Type B pancreatic cell (in vitro differentiated cells): Measurements from ENCODE around the gene INTS2. TPM values are rescaled to one million over a fixed set of nuclear protein-coding genes. Genes with fewer than 3 reads are reported as not detected.

ENCODE experiments used
- DNase-seq: peaks from one replicate; pipeline ENCODE4 v3.0.0; 2021; ENCODE audit warnings: mixed read lengths; ENCODE audit not compliant: unreplicated experiment; ENCODE audit errors: extremely low spot score
- H3K27ac Mint-ChIP-seq: 2 replicates; pipeline ENCODE4 v1.8.0; 2021; ENCODE audit warnings: mild to moderate bottlenecking, mixed read lengths
- H3K27me3 Mint-ChIP-seq: 2 replicates; pipeline ENCODE4 v1.8.0; 2021; ENCODE audit warnings: mixed read lengths
- H3K36me3 Mint-ChIP-seq: 2 replicates; pipeline ENCODE4 v1.8.0; 2021; ENCODE audit warnings: mixed read lengths
- H3K4me1 Mint-ChIP-seq: one replicate; pipeline ENCODE4 v1.8.0; 2021; ENCODE audit warnings: mixed read lengths; ENCODE audit not compliant: unreplicated experiment
- H3K4me3 Mint-ChIP-seq: 2 replicates; pipeline ENCODE4 v1.8.0; 2021; ENCODE audit warnings: mild to moderate bottlenecking, mixed read lengths
- H3K9me3 Mint-ChIP-seq: 2 replicates; pipeline ENCODE4 v1.8.0; 2021; ENCODE audit warnings: mixed read lengths
- CTCF ChIP-seq: fragments of 200-600 bp; sonication (generic); conservative IDR thresholded peaks from 2 replicates; pipeline ENCODE4 v1.5.0; 2021; ENCODE audit warnings: antibody characterized with exemption, mild to moderate bottlenecking
- total RNA-seq: library from RNA; stranded (reverse); gene quantifications from 2 replicates; pipeline ENCODE4 v1.2.1, GENCODE V29; 2021; ENCODE audit warnings: low replicate concordance

INTS2 gene
- total RNA-seq, 1 donor from 2014 or later: 18.2 TPM

DNA sequence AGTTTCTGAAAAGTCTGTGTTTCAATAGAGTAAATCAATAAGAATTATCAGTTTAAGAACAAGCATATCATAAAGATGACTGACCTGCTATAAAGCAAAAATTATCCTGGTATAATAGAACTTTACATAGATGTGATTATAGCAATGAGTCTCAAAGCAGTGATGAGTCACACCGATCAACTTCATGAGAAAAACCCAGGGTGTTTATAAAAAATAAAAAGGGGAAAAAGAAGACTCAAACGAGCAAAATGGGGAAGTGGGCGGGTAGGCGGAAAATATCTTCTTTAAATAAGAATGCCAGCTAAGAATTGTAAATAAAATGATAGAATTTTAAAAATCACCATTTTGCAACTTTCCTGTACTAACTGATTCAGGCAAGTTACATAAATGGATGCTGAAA is 111.2 kb downstream of the INTS2 start:
- Mint-ChIP-seq H3K4me3 (no peak overlapping the region), H3K27me3 (no peaks in the 10 kb centered on the region), H3K4me1 (no peaks in the 10 kb centered on the region), H3K36me3 (peaks cover 10% of the 10 kb centered on the region), H3K9me3 (no peaks in the 10 kb centered on the region), H3K27ac (no peak overlapping the region)
- TF ChIP-seq CTCF: no peak
- no peak for DNase-seq

GRCh38 chr17:61815863-61816503 is 111.8 kb downstream of the INTS2 start:
- Mint-ChIP-seq H3K9me3 (no peaks in the 10 kb centered on the region), H3K36me3 (peaks cover 9% of the 10 kb centered on the region), H3K4me3 (no peak overlapping the region), H3K27ac (no peak overlapping the region), H3K27me3 (no peaks in the 10 kb centered on the region), H3K4me1 (no peaks in the 10 kb centered on the region)
- no peak for DNase-seq
- TF ChIP-seq CTCF: no peak

Other genes with a start within 250 kb of the INTS2 start
- gene BRIP1, start 64.5 kb downstream of the INTS2 start, total RNA-seq: 9.5 and 18.9 TPM in 2 replicates
- 56.6 and 57.1 TPM in 2 replicates for gene MED13, start 137.3 kb upstream of the INTS2 start, total RNA-seq